ENCODE measurements around the gene CTNND2. TPM values are rescaled to one million over a fixed set of nuclear protein-coding genes. Genes with fewer than 3 reads are reported as not detected.

CTNND2 gene
- total RNA-seq, 1 donor from 2014 or later: 18.4 TPM

DNA sequence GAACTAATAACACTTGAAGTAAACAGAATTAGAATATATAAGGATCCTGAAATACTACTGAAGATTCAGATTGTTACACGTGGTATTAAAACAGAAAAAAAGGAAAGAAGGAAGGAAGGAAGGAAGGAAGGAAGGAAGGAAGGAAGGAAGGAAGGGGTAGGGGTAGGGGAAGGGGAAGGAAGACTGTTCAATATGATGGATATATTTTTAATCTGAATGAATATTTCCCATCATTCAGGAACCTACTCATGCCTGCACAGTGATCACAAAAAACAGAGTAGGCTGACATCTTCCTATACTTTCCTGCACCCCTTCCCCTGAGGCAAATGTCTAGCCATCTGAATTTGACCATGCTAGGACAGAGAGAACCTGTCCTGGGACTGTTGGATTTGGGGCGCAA is 133.9 kb downstream of the CTNND2 start:
- Histone ChIP-seq H3K36me3 (no peaks in the 10 kb centered on the region), H3K4me3 (no peak overlapping the region), H3K27ac (replicated peaks) (no peak overlapping the region), H3K9me3 (replicated peaks) (no peaks in the 10 kb centered on the region), H3K4me1 (no peaks in the 10 kb centered on the region), H3K27me3 (ENCODE audit: low read depth) (no peaks in the 10 kb centered on the region)
- TF ChIP-seq, protein P1, sequence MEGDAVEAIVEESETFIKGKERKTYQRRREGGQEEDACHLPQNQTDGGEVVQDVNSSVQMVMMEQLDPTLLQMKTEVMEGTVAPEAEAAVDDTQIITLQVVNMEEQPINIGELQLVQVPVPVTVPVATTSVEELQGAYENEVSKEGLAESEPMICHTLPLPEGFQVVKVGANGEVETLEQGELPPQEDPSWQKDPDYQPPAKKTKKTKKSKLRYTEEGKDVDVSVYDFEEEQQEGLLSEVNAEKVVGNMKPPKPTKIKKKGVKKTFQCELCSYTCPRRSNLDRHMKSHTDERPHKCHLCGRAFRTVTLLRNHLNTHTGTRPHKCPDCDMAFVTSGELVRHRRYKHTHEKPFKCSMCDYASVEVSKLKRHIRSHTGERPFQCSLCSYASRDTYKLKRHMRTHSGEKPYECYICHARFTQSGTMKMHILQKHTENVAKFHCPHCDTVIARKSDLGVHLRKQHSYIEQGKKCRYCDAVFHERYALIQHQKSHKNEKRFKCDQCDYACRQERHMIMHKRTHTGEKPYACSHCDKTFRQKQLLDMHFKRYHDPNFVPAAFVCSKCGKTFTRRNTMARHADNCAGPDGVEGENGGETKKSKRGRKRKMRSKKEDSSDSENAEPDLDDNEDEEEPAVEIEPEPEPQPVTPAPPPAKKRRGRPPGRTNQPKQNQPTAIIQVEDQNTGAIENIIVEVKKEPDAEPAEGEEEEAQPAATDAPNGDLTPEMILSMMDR (IDR thresholded peaks at IDR 0.05; ENCODE audit: borderline replicate concordance): no peak
- DNase-seq: no peak
- intact Hi-C loops (cut with micrococcal nuclease): no loop called here

DNA sequence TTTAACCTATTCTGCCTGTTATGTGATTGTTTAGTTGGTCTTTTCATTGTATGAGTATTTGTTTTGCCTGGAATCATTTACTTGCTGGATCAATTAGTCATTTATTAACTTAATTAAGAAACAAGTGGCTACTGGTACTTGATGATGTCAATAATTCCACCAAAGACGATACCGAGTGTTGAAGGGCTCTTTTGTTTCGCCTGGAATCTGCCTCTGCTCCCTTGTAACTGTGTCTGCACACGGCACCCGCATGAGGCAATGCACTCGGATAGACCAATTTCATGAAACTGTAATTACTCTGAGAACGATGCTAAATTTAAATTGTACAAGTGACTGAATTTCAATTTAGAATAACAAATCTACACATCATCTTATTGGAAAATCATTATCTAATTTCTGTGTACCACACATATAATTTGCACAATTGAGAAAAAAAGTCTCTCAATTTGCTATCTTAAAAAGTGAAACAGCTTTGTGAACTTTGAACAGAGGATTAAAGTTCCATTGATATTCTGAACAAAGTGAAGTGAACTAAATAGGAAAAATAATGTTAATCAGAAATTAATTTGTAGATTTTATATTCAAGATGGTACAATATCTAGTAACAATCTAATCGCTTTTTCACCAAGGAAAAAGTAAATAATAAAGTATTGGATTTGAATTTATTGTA is 143.2 kb downstream of the CTNND2 start:
- no peak overlapping the region for H3K27ac ChIP-seq (replicated peaks)
- intact Hi-C loops (cut with micrococcal nuclease): no loop called here
- no peak overlapping the region for H3K4me3 ChIP-seq
- no peaks in the 10 kb centered on the region for H3K27me3 ChIP-seq (ENCODE audit: low read depth)
- no peaks in the 10 kb centered on the region for H3K36me3 ChIP-seq
- H3K9me3 ChIP-seq (replicated peaks): peaks cover 12% of the 10 kb centered on the region
- no peak for DNase-seq
- H3K4me1 ChIP-seq: no peaks in the 10 kb centered on the region
- TF ChIP-seq, protein P1 (IDR thresholded peaks at IDR 0.05; ENCODE audit: borderline replicate concordance): no peak

DNA sequence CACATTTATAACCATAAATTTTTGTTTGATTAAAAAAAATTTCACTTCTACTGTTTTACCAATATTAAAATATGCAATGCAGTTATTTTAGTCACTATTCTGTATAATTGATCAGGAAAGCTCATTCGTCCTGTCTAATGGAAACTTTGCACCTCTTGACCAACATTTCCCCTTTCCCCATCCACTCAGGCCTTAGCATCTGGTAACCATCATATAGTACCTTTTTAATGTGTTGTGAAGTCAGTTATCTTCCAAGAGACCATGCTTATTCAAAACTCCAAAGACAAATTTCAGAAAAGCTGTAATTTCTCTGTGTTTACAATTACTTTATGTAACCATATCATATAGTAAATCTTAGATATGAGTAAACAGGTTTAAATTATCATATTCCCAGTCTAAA is 145.9 kb downstream of the CTNND2 start:
- H3K27me3 ChIP-seq (ENCODE audit: low read depth): no peaks in the 10 kb centered on the region
- H3K36me3 ChIP-seq: no peaks in the 10 kb centered on the region
- intact Hi-C loops (cut with micrococcal nuclease): no loop called here
- no peak overlapping the region for H3K27ac ChIP-seq (replicated peaks)
- H3K4me3 ChIP-seq: no peak overlapping the region
- DNase-seq: no peak
- H3K9me3 ChIP-seq (replicated peaks): no peaks in the 10 kb centered on the region
- TF ChIP-seq, protein P1 (IDR thresholded peaks at IDR 0.05; ENCODE audit: borderline replicate concordance): no peak
- H3K4me1 ChIP-seq: no peaks in the 10 kb centered on the region

DNA sequence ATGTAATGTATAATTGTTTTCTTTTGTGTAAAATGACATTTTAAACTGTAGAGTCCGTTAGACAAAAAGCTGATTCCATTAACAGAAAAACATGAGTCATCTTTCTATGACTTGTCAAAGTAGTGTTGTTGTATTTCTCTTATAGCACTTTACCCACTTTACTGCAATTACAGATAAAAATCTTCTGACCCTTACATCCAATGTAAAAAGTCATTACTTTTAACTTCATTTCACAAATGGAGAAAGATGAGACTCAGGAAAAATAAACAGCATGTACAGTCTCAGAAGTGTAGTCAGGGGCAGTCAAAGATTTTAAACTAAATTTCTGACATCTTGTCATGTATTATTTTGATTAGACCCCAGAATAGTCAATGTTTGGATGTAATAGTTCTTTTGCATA is 146.6 kb downstream of the CTNND2 start:
- Histone ChIP-seq H3K36me3 (no peaks in the 10 kb centered on the region), H3K4me3 (no peak overlapping the region), H3K4me1 (no peaks in the 10 kb centered on the region), H3K9me3 (replicated peaks) (peaks cover 1% of the 10 kb centered on the region), H3K27me3 (ENCODE audit: low read depth) (no peaks in the 10 kb centered on the region), H3K27ac (replicated peaks) (no peak overlapping the region)
- TF ChIP-seq, protein P1 (IDR thresholded peaks at IDR 0.05; ENCODE audit: borderline replicate concordance): no peak
- intact Hi-C loops (cut with micrococcal nuclease): no loop called here
- no peak for DNase-seq

DNA sequence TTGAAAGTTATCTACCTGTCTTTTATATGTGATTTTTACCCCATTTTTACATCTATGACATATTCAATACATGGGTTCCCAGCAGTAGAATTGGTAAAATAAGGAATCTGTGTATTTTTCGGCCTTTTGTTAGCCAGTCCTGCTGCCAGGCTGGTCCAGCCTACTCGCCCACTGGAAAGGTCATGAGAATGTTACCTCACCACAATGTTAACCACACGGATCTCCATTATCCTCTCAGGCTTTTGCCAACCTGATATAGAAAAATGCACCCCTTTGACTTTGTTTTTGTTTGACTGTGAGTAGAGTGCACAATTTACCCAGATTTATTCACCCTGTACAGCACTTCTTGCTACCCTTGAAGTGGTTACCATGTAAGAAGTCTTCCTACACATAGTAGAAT is 167.2 kb downstream of the CTNND2 start:
- H3K4me1 ChIP-seq: no peaks in the 10 kb centered on the region
- no peaks in the 10 kb centered on the region for H3K27me3 ChIP-seq (ENCODE audit: low read depth)
- H3K4me3 ChIP-seq: no peak overlapping the region
- H3K27ac ChIP-seq (replicated peaks): no peak overlapping the region
- TF ChIP-seq, protein P1 (IDR thresholded peaks at IDR 0.05; ENCODE audit: borderline replicate concordance): no peak
- intact Hi-C loops (cut with micrococcal nuclease): no loop called here
- DNase-seq: no peak
- no peaks in the 10 kb centered on the region for H3K36me3 ChIP-seq
- H3K9me3 ChIP-seq (replicated peaks): peaks cover 24% of the 10 kb centered on the region
